ENCODE results near the gene BTBD3. TPM values are rescaled to one million over a fixed set of nuclear protein-coding genes. Genes with fewer than 3 reads are reported as not detected.

Gene BTBD3
- polyA plus RNA-seq, 3 donors from 2014 or later, result 0.78 to 1.9 (median 1.8) TPM

DNA sequence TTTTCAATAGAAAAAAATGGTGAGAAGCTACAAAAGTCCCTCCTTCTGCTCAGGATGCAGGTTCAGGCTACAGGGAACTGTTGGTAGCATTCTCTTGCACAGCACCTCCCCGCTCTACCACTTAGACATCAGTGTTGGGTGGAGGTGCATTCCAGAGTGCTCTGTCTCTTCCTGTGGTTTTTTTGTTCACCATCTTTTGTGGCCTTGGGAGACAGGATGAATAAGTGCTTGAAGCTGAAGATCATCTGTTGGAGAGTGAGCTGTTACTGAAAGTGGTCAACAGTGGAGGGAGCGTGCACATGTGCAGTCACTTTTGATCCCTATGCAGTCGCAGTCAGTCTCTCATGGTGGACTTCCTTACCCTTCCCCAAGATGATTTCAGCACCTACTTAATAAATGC is 16.6 kb upstream of the BTBD3 start:
- Mint-ChIP-seq H3K9me3 (peaks cover 0 to 8% (median 1%) of the 10 kb centered on the region in 6 donors), H3K36me3 (no peaks in the 10 kb centered on the region), H3K4me3 (no peak overlapping the region)

GRCh38 chr20:11902285-11902697 is 15.4 kb upstream of the BTBD3 start:
- Mint-ChIP-seq H3K36me3 (no peaks in the 10 kb centered on the region), H3K27ac (no peak overlapping the region), H3K4me1 (no peaks in the 10 kb centered on the region), H3K4me3 (no peak overlapping the region), H3K9me3 (peaks cover 0 to 8% (median 1%) of the 10 kb centered on the region in 6 donors), H3K27me3 (ENCODE audit: low read depth in 3 of 3) (no peaks in the 10 kb centered on the region)
- DNase-seq, result no peak

More for the DNA sequence above, 16.6 kb upstream of the BTBD3 start:
- Mint-ChIP-seq H3K27me3 (ENCODE audit: low read depth in 3 of 3) (peaks cover 0 to under 1% (median 0%) of the 10 kb centered on the region in 3 donors), H3K27ac (no peak overlapping the region), H3K4me1 (no peaks in the 10 kb centered on the region)
- DNase-seq, result no peak

DNA sequence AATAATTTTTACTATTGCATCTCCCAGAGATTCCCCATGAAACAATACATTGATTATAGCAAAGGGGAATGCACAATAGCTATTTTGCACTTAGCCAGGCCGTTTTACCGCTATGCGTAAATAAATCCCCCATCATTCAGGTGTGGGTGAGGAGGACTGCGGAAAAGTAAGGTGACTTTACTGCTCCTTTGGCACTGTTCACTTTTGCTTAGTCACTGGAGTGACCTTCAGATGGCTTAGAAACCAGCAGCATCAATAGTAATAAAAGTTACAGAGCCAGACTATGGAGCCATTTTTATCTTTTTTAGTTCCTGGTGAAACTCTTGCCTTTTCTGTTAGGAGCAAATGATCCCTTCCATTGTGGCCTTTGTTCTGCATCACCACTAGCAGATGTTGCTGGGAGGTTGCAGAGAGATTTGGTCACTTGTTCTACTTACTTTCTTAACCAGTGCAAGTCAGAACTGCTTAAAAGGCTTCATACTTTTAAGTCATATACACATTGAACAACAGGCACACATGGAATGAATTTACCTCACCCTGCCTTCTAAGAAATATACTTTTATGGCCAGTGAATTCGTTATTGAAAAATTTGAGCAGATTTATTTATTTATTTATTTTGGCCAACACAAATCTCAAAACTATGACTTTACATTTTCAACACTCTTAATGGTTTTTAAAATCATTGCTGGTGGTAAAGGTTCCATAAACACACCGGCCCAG is 12.1 kb upstream of the BTBD3 start:
- DNase-seq, result no peak
- H3K36me3 Mint-ChIP-seq, result no peaks in the 10 kb centered on the region
- H3K4me1 Mint-ChIP-seq, result no peaks in the 10 kb centered on the region
- H3K27me3 Mint-ChIP-seq (ENCODE audit: low read depth in 3 of 3), result peaks cover 0 to 2% (median 0%) of the 10 kb centered on the region in 3 donors
- H3K27ac Mint-ChIP-seq, result no peak overlapping the region
- H3K4me3 Mint-ChIP-seq, result no peak overlapping the region
- peaks cover 0 to 10% (median 1%) of the 10 kb centered on the region in 6 donors for H3K9me3 Mint-ChIP-seq

- no peak for DNase-seq
- H3K4me1 Mint-ChIP-seq, result peaks cover 0 to 3% of the 10 kb centered on the region in 2 donors
- no peak overlapping the region for H3K27ac Mint-ChIP-seq
- H3K27me3 Mint-ChIP-seq (ENCODE audit: low read depth in 3 of 3), result peaks cover 0 to 2% (median 0%) of the 10 kb centered on the region in 3 donors
- H3K4me3 Mint-ChIP-seq, result no peak overlapping the region
- H3K36me3 Mint-ChIP-seq, result no peaks in the 10 kb centered on the region
- peaks cover 0 to 10% (median 1%) of the 10 kb centered on the region in 6 donors for H3K9me3 Mint-ChIP-seq
Measured at GRCh38 chr20:11906626-11907480, 10.8 kb upstream of the BTBD3 start.

GRCh38 chr20:11907621-11908020 is 10.1 kb upstream of the BTBD3 start:
- peaks cover 4 to 10% of the 10 kb centered on the region in 2 donors for H3K4me1 Mint-ChIP-seq

DNA sequence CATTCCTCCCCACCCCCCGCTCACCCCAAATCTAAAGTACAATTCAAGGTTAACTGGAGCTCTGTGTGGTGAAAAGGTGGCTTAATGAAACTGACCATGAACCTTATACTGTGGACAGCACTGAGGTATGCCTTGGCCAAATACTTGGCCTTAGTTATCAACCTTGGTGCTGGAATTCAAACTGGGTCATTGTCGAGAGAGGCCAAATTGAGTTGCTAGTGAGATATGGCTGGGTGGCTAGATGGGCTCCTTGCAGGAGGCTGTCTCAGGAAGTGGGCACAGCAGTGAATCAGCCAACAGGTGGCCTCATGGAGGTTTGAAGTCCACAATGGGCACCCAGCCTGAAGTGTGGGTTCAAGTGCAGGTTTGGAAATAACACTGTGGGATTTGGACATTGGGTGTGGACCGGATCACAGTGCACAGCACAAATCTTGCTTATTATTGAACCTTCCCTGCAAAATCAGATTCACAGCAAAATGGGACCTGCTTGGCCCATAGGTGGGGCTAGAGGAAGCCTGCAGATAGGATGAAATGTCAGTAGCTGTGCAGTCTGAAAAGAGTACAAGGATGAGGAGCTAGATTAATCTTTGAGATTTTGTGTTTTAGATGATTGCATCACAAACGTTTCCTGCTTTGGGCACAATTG is 5.6 kb upstream of the BTBD3 start:
- peaks cover 0 to 2% (median 0%) of the 10 kb centered on the region in 3 donors for H3K27me3 Mint-ChIP-seq (ENCODE audit: low read depth in 3 of 3)
- H3K9me3 Mint-ChIP-seq, result peaks cover 0 to 6% (median 0%) of the 10 kb centered on the region in 6 donors
- no peak for DNase-seq
- H3K36me3 Mint-ChIP-seq, result no peaks in the 10 kb centered on the region
- no peak overlapping the region for H3K27ac Mint-ChIP-seq
- H3K4me3 Mint-ChIP-seq, result no peak overlapping the region
- peaks cover 4 to 13% of the 10 kb centered on the region in 2 donors for H3K4me1 Mint-ChIP-seq

More at GRCh38 chr20:11907621-11908020, 10.1 kb upstream of the BTBD3 start:
- H3K36me3 Mint-ChIP-seq, result no peaks in the 10 kb centered on the region
- peaks cover 0 to 10% (median 1%) of the 10 kb centered on the region in 6 donors for H3K9me3 Mint-ChIP-seq
- no peak for DNase-seq
- peak overlapping the region in 1 of 6 donors; percentile 54 for H3K27ac Mint-ChIP-seq
- no peak overlapping the region for H3K4me3 Mint-ChIP-seq
- H3K27me3 Mint-ChIP-seq (ENCODE audit: low read depth in 3 of 3), result peaks cover 0 to 2% (median 0%) of the 10 kb centered on the region in 3 donors

DNA sequence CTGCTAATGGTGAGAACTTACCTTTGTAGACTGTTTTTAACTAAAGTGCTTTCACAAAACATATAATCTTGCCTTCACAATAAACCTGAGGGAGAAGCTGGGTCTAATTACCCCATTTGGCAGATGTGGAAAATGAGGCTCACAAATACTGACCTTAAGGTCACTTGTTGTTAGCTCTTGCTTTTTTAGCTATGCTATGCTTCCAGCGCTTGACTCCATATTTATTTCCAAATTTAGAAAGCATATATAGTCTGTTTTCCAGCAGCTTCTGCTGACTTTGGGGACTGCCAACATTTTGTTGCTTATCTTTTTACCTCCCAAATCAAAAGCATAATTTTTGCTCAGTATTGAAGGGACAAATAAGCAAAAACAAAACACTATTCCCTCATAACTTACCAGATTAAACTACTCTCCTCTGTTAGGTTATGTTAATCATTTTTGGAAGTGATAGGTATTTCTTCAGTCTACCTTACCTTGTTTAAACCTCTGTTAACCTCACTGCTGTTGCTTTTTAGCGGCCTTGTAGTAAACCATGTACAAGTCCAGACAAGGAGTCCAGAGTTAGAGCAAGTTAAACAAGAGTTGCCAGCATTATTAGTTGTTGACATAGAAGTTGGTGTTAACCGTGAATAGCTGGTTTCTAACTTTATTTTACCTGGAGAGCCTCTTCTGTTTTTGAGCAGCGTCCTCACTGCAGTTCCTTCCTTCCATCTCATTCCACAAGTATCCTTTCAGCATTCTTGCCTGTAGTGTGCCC is 4.9 kb upstream of the BTBD3 start:
- Mint-ChIP-seq H3K27me3 (ENCODE audit: low read depth in 3 of 3) (no peaks in the 10 kb centered on the region), H3K9me3 (no peaks in the 10 kb centered on the region), H3K27ac (no peak overlapping the region), H3K4me3 (no peak overlapping the region), H3K36me3 (no peaks in the 10 kb centered on the region), H3K4me1 (peaks cover 7 to 20% of the 10 kb centered on the region in 2 donors)
- no peak for DNase-seq

- Mint-ChIP-seq H3K27ac (no peak overlapping the region), H3K9me3 (no peaks in the 10 kb centered on the region), H3K36me3 (peaks cover 0 to 6% (median 0%) of the 10 kb centered on the region in 3 donors), H3K27me3 (ENCODE audit: low read depth in 3 of 3) (peaks cover 0 to 4% (median 3%) of the 10 kb centered on the region in 3 donors), H3K4me3 (peak overlapping the region in 1 of 5 donors; percentile 34), H3K4me1 (peaks cover 7 to 19% of the 10 kb centered on the region in 2 donors)
- no peak for DNase-seq
Measured at GRCh38 chr20:11918391-11918845, 725 bp downstream of the BTBD3 start.

- H3K9me3 Mint-ChIP-seq, result no peaks in the 10 kb centered on the region
- no peak for DNase-seq
- no peak overlapping the region for H3K27ac Mint-ChIP-seq
- H3K4me1 Mint-ChIP-seq, result peaks cover 7 to 19% of the 10 kb centered on the region in 2 donors
- peaks cover 1 to 4% (median 3%) of the 10 kb centered on the region in 3 donors for H3K27me3 Mint-ChIP-seq (ENCODE audit: low read depth in 3 of 3)
- H3K4me3 Mint-ChIP-seq, result no peak overlapping the region
- peaks cover 0 to 10% (median 0%) of the 10 kb centered on the region in 3 donors for H3K36me3 Mint-ChIP-seq
Measured at GRCh38 chr20:11918981-11919380, 1.3 kb downstream of the BTBD3 start.

GRCh38 chr20:11919581-11919980 is 1.9 kb downstream of the BTBD3 start:
- no peak for DNase-seq
- Mint-ChIP-seq H3K9me3 (no peaks in the 10 kb centered on the region), H3K27ac (no peak overlapping the region), H3K27me3 (ENCODE audit: low read depth in 3 of 3) (peaks cover 1 to 4% (median 3%) of the 10 kb centered on the region in 3 donors), H3K4me3 (no peak overlapping the region), H3K36me3 (peaks cover 0 to 10% (median 0%) of the 10 kb centered on the region in 3 donors), H3K4me1 (peaks cover 7 to 19% of the 10 kb centered on the region in 2 donors)

GRCh38 chr20:11920083-11920482 is 2.4 kb downstream of the BTBD3 start:
- peaks cover 7 to 19% of the 10 kb centered on the region in 2 donors for H3K4me1 Mint-ChIP-seq
- no peak for DNase-seq
- H3K9me3 Mint-ChIP-seq, result no peaks in the 10 kb centered on the region
- no peak overlapping the region for H3K27ac Mint-ChIP-seq
- H3K36me3 Mint-ChIP-seq, result peaks cover 0 to 10% (median 0%) of the 10 kb centered on the region in 3 donors
- peaks cover 1 to 4% (median 3%) of the 10 kb centered on the region in 3 donors for H3K27me3 Mint-ChIP-seq (ENCODE audit: low read depth in 3 of 3)
- no peak overlapping the region for H3K4me3 Mint-ChIP-seq

GRCh38 chr20:11921321-11921720 is 3.6 kb downstream of the BTBD3 start:
- Mint-ChIP-seq H3K27me3 (ENCODE audit: low read depth in 3 of 3) (peaks cover 1 to 4% (median 3%) of the 10 kb centered on the region in 3 donors), H3K4me1 (peaks cover 7 to 19% of the 10 kb centered on the region in 2 donors), H3K27ac (no peak overlapping the region), H3K9me3 (no peaks in the 10 kb centered on the region), H3K4me3 (no peak overlapping the region), H3K36me3 (peaks cover 0 to 10% (median 0%) of the 10 kb centered on the region in 3 donors)
- DNase-seq, result no peak

- no peaks in the 10 kb centered on the region for H3K9me3 Mint-ChIP-seq
Measured at GRCh38 chr20:11922561-11922960, 4.9 kb downstream of the BTBD3 start.

More at GRCh38 chr20:11922561-11922960, 4.9 kb downstream of the BTBD3 start:
- H3K27ac Mint-ChIP-seq, result no peak overlapping the region
- peaks cover 0 to 10% (median 0%) of the 10 kb centered on the region in 3 donors for H3K36me3 Mint-ChIP-seq
- no peak for DNase-seq
- H3K27me3 Mint-ChIP-seq (ENCODE audit: low read depth in 3 of 3), result peaks cover 1 to 4% (median 3%) of the 10 kb centered on the region in 3 donors
- peaks cover 7 to 15% of the 10 kb centered on the region in 2 donors for H3K4me1 Mint-ChIP-seq
- no peak overlapping the region for H3K4me3 Mint-ChIP-seq

All from immature natural killer cell (primary cell).